ENCODE measurements around the gene MLPH.

DNA sequence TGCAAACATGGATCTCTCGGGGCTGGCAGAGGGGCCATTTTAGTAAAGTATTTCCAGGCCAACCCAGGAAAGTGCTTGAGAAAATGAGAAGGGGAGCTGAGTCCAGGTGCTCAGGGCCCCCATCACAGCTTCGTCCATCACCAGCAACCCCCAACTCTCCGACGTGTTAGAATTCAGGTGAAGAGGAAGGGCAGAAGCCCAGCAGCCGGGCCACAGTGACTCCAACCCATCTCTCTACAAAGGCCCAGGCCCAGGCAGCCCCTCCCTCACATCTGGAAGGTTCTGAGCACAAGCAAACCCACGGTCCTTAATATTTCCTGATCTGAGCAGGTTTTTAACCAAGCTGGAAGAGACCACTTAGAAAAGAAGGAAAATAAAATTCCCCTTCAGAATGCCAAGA, 38.4 kb upstream of the MLPH start:
- no peak for TF ChIP-seq EZH2 (IDR thresholded peaks at IDR 0.05; ENCODE audit: borderline replicate concordance, low read length)
- TF ChIP-seq CTCF (conservative IDR thresholded peaks at IDR 0.05 in 1 of 2, IDR thresholded peaks at IDR 0.05 in 1 of 2; ENCODE audit: extremely low read depth in 1 of 2, insufficient read depth in 1 of 2, low read depth in 1 of 2, low read length in 2 of 2) = no peak

Data from mammary epithelial cell (primary cell).